Keratinocyte (primary cell): ENCODE measurements around the gene GRM4. TPM values are rescaled to one million over a fixed set of nuclear protein-coding genes. Genes with fewer than 3 reads are reported as not detected.

Experiments used
- DNase-seq: peaks from one replicate; pipeline ENCODE4 v3.0.0-alpha.2; 2011; ENCODE audit warnings: low read depth, missing footprints, low spot score
- FAIRE-seq: peaks from 2 replicates; lab custom pipeline; 2011; peaks lifted over from hg19 to GRCh38; lab: Jason Lieb, UNC
- H2AFZ ChIP-seq: 2 replicates; pipeline ENCODE4 v1.6.0; 2012; ENCODE audit warnings: low read length, control low read depth, inconsistent platforms; ENCODE audit not compliant: control insufficient read depth
- H3K27ac ChIP-seq: 2 replicates; pipeline ENCODE4 v1.5.1; 2011; ENCODE audit warnings: low read length; ENCODE audit not compliant: control insufficient read depth, insufficient read depth
- H3K27me3 ChIP-seq: 3 replicates; pipeline ENCODE4 v1.6.0; 2011; ENCODE audit warnings: low read length; ENCODE audit not compliant: control insufficient read depth, insufficient read depth; ENCODE audit errors: extremely low read depth
- H3K36me3 ChIP-seq, 2 experiments: 2 replicates in 1 of 2; 3 replicates in 1 of 2; pipeline ENCODE4 v1.5.1; 2011; ENCODE audit warnings: low read length in 2 of 2, mild to moderate bottlenecking in 1 of 2; ENCODE audit not compliant: control insufficient read depth in 2 of 2, insufficient read depth in 2 of 2; ENCODE audit errors: extremely low read depth in 1 of 2
- H3K4me1 ChIP-seq: 3 replicates; pipeline ENCODE4 v1.5.1; 2011; ENCODE audit warnings: low read length; ENCODE audit not compliant: control insufficient read depth, insufficient read depth; ENCODE audit errors: extremely low read depth
- H3K4me2 ChIP-seq: 3 replicates; pipeline ENCODE4 v1.6.0; 2011; ENCODE audit warnings: low read depth, low read length; ENCODE audit not compliant: control insufficient read depth, insufficient read depth; ENCODE audit errors: extremely low read depth
- H3K4me3 ChIP-seq, 3 experiments: fragments of 200-600 bp in 1 of 3; sonication (generic) in 1 of 3; 2 replicates in 2 of 3; 3 replicates in 1 of 3; pipeline ENCODE4 v1.5.1; 2011 to 2016; ENCODE audit warnings: low read length in 3 of 3, mild to moderate bottlenecking in 3 of 3, control low read depth in 2 of 3, inconsistent platforms in 1 of 3, low read depth in 1 of 3, mixed read lengths in 1 of 3, mixed run types in 1 of 3, moderate library complexity in 1 of 3; ENCODE audit not compliant: control insufficient read depth in 2 of 3, insufficient read depth in 2 of 3; ENCODE audit errors: extremely low read depth in 1 of 3
- H3K79me2 ChIP-seq: 2 replicates; pipeline ENCODE4 v1.6.0; 2012; ENCODE audit warnings: low read length; ENCODE audit not compliant: control insufficient read depth, insufficient read depth
- H3K9ac ChIP-seq: 3 replicates; pipeline ENCODE4 v1.6.0; 2011; ENCODE audit warnings: low read length; ENCODE audit not compliant: control insufficient read depth, insufficient read depth; ENCODE audit errors: extremely low read depth
- H3K9me1 ChIP-seq: 3 replicates; pipeline ENCODE4 v1.6.0; 2011; ENCODE audit warnings: low read length; ENCODE audit not compliant: control insufficient read depth, insufficient read depth; ENCODE audit errors: extremely low read depth
- H3K9me3 ChIP-seq: 2 replicates; pipeline ENCODE4 v1.5.1; 2012; ENCODE audit warnings: low read depth, low read length; ENCODE audit not compliant: control insufficient read depth
- H4K20me1 ChIP-seq: 3 replicates; pipeline ENCODE4 v1.6.0; 2011; ENCODE audit warnings: low read length; ENCODE audit not compliant: control insufficient read depth, insufficient read depth; ENCODE audit errors: extremely low read depth
- EZH2 ChIP-seq: IDR thresholded peaks from one replicate; pipeline ENCODE4 v1.6.1; 2012; ENCODE audit warnings: inconsistent platforms, mild to moderate bottlenecking, low read length, moderate library complexity
- dilution Hi-C: fragments of 300-500 bp; cut with MboI; formaldehyde crosslinking; loops from one replicate; pipeline ENCODE4 v1.7.0; 2020; ENCODE audit warnings: low sequenced_read_pairs; ENCODE audit not compliant: extremely low pct_ligation_motif_present
- polyA plus RNA-seq, 5 experiments: library from polyadenylated mRNA; depleted of rRNA in 3 of 5; stranded (reverse) in 3 of 5; stranded (forward) in 1 of 5; unstranded in 1 of 5; fragments of >200 nt; gene quantifications; 1 replicate in 1 of 5; 2 replicates in 3 of 5; 3 replicates in 1 of 5; pipeline versions ENCODE4 v1.2.1 to v1.2.3, GENCODE V29; 2011 to 2012; ENCODE audit warnings: missing spikeins in 2 of 5, low read depth in 1 of 5, low replicate concordance in 1 of 5
- TF ChIP-seq, protein P1 (sequence below), 3 experiments: IDR thresholded peaks in 1 of 3; conservative IDR thresholded peaks in 1 of 3; optimal IDR thresholded peaks in 1 of 3; 2 replicates in 2 of 3; 3 replicates in 1 of 3; pipeline versions ENCODE3 to v1.5.1; 2011; ENCODE audit warnings: low read length in 3 of 3, mild to moderate bottlenecking in 3 of 3, moderate library complexity in 2 of 3, control low read depth in 1 of 3, inconsistent platforms in 1 of 3; ENCODE audit not compliant: insufficient read depth in 2 of 3; ENCODE audit errors: extremely low read depth in 1 of 3

GRM4 gene
- polyA plus RNA-seq, 1 donor (not counting 4 experiments of a cell fraction or from before 2014, with no cell fraction given): not detected

DNA sequence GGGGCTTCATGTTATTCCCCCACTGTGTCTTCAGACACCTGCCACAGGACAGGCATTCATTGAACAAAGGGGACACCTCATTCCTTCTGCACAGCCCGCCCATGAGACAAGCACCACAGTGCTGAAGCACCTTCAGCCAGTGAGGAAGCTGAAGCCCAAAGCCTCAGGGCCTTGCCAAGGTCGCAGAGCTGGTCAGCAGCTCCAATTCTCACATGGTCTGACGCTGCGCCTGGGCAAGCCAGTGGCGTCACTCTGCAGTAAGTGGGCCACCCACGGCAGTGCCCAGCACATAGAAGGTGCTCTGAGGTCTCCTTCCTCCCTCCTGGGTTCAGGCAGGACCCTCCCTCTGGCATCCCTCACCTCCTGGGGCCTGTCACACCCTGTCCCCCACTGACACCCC, 43.2 kb downstream of the GRM4 start:
- FAIRE-seq: no peak

DNA sequence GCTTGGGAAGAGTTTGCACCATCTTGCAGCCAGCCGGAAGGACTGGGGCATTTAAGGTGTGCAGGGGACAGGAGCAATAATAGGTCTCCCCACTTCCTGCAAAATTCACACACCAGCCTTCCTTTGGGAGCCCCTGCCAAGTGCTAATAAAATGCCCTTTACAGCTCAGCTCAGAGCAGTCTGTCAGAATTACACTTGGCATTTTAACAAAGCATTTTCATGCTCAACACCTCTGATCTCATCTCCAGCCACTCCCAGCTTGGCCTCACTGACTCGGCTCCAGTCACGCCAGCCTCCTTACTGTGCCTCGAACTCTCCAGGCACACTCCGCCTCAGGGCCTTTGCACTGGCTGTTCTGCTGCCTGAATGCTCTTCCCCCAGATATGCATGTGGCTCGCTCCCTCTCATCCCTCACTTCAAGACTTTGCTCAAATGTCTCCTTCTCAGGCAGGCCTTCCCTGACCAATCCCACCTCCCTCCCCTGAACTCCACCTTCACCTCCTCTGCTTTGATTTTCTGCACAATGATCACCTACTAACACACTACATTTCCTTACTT, 43.7 kb downstream of the GRM4 start:
- peaks cover 23% of the 10 kb centered on the region for H3K27me3 ChIP-seq
- no peaks in the 10 kb centered on the region for H3K79me2 ChIP-seq
- H2AFZ ChIP-seq: no peak overlapping the region
- FAIRE-seq: no peak
- no peaks in the 10 kb centered on the region for H3K9me3 ChIP-seq
- no peak overlapping the region for H3K9ac ChIP-seq
- TF ChIP-seq, protein P1, sequence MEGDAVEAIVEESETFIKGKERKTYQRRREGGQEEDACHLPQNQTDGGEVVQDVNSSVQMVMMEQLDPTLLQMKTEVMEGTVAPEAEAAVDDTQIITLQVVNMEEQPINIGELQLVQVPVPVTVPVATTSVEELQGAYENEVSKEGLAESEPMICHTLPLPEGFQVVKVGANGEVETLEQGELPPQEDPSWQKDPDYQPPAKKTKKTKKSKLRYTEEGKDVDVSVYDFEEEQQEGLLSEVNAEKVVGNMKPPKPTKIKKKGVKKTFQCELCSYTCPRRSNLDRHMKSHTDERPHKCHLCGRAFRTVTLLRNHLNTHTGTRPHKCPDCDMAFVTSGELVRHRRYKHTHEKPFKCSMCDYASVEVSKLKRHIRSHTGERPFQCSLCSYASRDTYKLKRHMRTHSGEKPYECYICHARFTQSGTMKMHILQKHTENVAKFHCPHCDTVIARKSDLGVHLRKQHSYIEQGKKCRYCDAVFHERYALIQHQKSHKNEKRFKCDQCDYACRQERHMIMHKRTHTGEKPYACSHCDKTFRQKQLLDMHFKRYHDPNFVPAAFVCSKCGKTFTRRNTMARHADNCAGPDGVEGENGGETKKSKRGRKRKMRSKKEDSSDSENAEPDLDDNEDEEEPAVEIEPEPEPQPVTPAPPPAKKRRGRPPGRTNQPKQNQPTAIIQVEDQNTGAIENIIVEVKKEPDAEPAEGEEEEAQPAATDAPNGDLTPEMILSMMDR (optimal IDR thresholded peaks at IDR 0.05 in 1 of 3, IDR thresholded peaks at IDR 0.05 in 1 of 3, conservative IDR thresholded peaks at IDR 0.05 in 1 of 3; ENCODE audit: extremely low read depth in 1 of 3, insufficient read depth in 2 of 3, low read length in 3 of 3): no peak
- no peak for TF ChIP-seq EZH2
- H4K20me1 ChIP-seq: no peaks in the 10 kb centered on the region
- no peak overlapping the region for H3K4me2 ChIP-seq
- no peaks in the 10 kb centered on the region for H3K4me1 ChIP-seq
- no peak overlapping the region for H3K27ac ChIP-seq
- DNase-seq: no peak
- no peaks in the 10 kb centered on the region for H3K36me3 ChIP-seq
- no peaks in the 10 kb centered on the region for H3K9me1 ChIP-seq
- dilution Hi-C loops: no loop called here
- no peak overlapping the region for H3K4me3 ChIP-seq

More for the DNA sequence above, 43.2 kb downstream of the GRM4 start:
- Histone ChIP-seq H3K4me2 (no peak overlapping the region), H3K36me3 (no peaks in the 10 kb centered on the region), H3K9me3 (no peaks in the 10 kb centered on the region), H3K4me3 (no peak overlapping the region), H3K4me1 (no peaks in the 10 kb centered on the region), H3K9me1 (no peaks in the 10 kb centered on the region), H4K20me1 (no peaks in the 10 kb centered on the region), H3K27ac (no peak overlapping the region), H2AFZ (no peak overlapping the region), H3K27me3 (peaks cover 19% of the 10 kb centered on the region), H3K9ac (no peak overlapping the region), H3K79me2 (no peaks in the 10 kb centered on the region)
- TF ChIP-seq, protein P1 (optimal IDR thresholded peaks at IDR 0.05 in 1 of 3, IDR thresholded peaks at IDR 0.05 in 1 of 3, conservative IDR thresholded peaks at IDR 0.05 in 1 of 3; ENCODE audit: extremely low read depth in 1 of 3, insufficient read depth in 2 of 3, low read length in 3 of 3): no peak
- TF ChIP-seq EZH2: no peak
- no peak for DNase-seq
- dilution Hi-C loops: no loop called here
